HG03045 (cell line): ENCODE results near the gene TPSD1.
"Not testable (repeated sequence)": the region's sequence is repeated elsewhere in the genome, so short reads cannot be mapped to it uniquely, and the experiment has no call there.

Experiments used
- ATAC-seq: cut with Tn5 transposase; IDR thresholded peaks from one replicate; pipeline ENCODE4 v1.9.1; 2021; ENCODE audit warnings: mild to moderate bottlenecking, moderate library complexity; ENCODE audit not compliant: unreplicated experiment

TPSD1 gene

DNA sequence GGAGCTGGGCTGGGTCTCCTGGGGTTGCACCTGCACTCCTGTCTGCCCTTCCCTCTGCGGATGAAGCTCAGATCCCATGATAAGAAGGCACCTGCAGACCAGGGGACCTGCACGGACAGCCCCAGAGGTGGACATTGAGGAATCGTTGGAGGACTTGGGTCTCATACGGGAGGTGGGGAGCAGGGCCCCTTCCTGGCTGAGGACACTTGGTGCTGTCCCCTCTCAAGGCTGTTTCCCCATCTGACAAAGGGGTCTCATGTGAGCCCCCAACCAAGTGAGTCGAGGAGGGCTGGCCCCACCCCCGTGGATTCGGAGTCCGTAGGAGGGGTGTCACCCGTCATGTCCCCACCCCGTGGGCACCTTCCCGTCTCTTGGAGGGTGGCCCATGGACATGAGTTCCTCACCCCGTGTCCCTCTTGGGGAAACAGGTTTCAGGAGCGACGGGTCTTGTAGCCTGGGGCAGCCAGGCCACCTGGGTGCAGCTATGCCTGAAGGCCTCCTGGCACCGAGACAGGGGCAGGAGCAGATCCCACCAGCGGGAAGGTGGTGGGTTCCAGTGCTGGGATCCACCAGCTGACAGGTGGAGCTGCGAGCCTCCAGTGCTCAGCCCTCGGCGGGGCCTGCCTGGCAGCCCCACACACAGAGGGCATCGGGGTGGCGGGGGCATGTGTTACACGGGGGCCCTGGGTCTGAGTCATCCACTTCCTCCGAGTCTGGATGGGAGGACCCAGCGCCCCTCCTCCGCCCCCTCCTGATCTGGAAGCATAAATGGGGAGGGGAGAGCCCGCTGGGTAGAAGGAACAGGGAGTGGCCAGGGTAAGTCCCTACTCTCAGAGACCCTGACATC lies at the start of gene TPSD1:
Gene TPSD1 (plus strand): TSS at position 794 of the 847 bp plus-strand sequence. CDS start 212 bp downstream, outside the sequence.
- ATAC-seq, result not testable (repeated sequence)

- no peak for ATAC-seq
Measured at GRCh38 chr16:1206326-1206725, 49.5 kb upstream of the TPSD1 start.

DNA sequence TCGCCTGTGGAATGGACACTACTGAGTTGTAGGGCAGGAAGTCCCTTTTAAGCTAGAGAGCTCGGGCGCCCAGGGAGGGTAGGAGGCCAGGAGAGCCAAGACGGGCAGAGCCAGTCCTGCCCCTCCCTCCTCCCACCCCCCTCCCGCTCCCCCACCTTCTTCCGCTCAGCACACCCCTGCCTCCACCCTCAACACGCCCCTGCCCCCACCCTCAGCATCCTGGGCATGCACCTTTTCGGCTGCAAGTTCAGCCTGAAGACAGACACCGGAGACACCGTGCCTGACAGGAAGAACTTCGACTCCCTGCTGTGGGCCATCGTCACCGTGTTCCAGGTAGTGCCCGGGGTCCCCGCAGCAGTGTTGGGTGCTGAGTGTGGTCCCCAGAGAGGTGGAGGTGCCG lies 49.1 kb upstream of the TPSD1 start:
- ATAC-seq, result no peak

DNA sequence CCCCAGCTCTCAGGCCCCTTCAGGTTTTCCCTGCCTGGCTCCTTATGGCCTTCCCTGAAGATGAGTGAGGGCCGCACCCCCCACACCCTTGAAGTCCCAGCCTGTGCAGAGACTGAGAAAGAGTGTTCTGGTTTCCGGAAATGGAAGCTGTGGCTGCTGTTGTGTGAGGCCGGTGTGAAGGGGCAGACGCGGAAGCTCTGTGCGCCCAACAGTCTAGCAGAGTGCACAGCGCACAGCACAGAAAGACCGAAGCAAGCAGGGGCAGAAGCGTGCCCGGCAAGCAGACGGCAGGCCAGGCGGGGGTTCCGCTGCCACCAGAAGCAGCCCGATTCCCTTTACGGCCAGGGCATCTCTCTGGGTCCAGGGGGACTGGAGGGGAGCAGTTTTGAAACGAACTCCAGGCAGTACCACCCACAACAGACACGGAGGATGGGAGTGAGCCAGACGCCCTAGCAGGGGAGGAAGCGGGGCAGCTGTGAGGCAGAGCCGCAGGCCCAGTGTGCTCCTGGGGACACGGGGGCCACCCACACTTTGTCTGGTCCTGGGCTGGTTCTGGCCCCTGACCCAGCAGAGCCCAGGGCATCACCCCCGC lies 47.5 kb upstream of the TPSD1 start:
- no peak for ATAC-seq

DNA sequence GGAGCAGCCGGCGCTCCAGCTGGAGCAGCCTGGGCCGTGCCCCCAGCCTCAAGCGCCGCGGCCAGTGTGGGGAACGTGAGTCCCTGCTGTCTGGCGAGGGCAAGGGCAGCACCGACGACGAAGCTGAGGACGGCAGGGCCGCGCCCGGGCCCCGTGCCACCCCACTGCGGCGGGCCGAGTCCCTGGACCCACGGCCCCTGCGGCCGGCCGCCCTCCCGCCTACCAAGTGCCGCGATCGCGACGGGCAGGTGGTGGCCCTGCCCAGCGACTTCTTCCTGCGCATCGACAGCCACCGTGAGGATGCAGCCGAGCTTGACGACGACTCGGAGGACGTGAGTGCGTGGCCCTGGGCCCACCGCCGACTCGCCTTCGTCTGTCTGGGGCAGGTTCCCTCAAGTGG lies 46.8 kb upstream of the TPSD1 start:
- no peak for ATAC-seq

DNA sequence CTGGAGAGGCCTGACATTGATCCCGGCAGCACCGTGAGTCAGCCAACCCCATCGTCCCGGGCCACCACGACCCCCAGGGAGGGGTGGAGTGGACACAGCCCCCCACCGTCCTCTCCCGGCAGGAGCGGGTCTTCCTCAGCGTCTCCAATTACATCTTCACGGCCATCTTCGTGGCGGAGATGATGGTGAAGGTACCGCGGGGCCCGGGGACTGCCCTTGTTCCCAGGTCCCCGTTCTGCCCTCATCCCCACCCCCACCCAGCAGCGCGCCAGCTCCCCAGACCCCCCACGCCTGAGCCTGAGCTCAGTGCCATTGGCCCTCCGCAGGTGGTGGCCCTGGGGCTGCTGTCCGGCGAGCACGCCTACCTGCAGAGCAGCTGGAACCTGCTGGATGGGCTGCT lies 45.4 kb upstream of the TPSD1 start:
- ATAC-seq, result no peak

DNA sequence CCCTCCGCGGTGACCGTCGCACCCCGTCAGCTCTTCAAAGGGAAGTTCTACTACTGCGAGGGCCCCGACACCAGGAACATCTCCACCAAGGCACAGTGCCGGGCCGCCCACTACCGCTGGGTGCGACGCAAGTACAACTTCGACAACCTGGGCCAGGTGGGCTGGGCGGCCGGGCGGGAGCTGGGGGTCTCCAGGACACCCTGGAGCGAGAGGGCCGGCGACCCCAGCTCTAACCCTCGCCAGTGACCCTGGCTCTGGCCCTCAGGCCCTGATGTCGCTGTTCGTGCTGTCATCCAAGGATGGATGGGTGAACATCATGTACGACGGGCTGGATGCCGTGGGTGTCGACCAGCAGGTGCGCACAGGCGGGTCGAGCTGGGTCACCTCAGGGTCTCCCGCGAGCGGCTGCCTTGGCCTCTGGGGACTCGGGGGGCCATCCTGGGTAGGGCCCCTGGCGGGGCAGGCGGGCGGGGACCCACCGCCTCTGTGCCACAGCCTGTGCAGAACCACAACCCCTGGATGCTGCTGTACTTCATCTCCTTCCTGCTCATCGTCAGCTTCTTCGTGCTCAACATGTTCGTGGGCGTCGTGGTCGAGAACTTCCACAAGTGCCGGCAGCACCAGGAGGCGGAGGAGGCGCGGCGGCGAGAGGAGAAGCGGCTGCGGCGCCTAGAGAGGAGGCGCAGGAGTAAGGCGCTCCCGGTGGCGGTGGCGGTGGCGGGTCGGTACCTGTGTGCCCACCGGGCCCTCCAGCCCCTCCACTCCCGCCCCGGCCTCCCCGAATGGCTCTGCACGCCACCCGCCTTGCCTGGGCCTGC lies 44.2 kb upstream of the TPSD1 start:
- ATAC-seq, result no peak

DNA sequence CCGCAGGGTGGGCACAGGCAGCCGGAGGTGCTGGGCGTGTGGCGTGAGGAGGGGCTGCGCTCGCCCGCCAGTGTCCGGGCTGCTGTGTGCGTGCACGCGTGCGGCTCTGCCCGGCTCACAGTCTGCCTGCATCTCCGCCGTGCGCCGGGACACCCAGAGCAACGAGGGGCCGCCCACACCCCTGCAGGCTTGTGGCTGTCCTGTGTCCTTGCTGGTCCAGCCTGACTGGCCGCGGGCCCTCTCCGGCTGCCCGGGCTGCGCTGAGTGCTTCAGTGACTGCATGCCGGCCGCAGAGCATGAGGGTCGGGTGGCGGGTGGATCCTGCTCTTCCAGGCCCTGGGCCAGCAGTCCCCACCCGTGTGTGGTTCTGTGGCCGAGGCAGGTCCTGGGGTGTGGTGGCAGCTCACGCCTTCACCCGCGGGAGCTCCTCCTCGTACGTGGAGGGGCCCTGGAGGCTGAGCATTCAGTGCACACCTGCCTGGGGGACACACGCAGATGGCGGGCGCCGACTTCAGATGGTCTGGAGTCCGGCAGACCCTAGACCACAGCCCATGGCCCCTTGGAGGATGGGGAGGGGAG lies 43.2 kb upstream of the TPSD1 start:
- ATAC-seq, result no peak

DNA sequence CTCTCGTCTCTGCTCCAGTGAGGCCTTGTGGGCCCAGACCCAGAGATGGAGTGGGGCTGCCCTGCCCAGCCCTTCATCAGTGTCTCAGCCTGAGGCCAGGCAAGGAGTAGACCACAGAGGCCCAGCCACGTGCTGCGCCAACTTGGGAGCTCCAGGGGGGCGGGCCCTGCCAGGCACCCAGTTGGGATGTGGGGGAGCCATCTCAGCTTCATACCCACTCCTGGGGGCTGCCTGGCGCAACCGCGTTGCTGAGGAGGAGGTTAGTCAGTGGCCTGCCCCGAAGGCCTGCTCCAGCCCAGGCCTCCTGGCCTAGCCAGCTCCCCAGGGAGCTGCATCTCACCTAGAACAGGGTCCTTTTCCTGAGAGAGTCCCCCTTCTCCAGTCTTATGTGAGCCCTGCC lies 42.6 kb upstream of the TPSD1 start:
- ATAC-seq, result no peak

DNA sequence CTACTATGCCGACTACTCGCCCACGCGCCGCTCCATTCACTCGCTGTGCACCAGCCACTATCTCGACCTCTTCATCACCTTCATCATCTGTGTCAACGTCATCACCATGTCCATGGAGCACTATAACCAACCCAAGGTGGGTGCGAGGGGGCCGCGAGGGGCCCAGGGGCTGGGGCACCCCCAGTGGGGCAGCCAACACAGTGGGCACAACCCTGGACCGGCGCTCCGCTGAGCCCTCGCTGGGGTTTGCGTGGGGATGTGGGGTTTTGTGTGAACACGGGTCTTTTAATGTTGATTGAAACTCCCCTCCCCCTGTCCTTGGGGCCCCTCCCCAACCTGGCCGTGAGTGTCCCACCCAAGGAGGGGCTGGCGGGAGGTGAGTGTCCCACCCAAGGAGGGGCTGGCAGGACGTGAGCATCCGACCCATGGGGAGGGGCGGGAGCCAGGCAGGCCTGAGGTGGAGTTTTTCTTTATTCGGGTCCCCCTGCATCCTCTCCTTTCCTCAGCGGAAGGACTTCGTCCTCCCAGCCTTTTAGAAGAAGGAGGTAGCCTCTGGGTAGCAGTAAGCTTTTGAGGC lies 42.0 kb upstream of the TPSD1 start:
- ATAC-seq, result no peak

GRCh38 chr16:1214719-1215118 lies 41.1 kb upstream of the TPSD1 start:
- no peak for ATAC-seq

DNA sequence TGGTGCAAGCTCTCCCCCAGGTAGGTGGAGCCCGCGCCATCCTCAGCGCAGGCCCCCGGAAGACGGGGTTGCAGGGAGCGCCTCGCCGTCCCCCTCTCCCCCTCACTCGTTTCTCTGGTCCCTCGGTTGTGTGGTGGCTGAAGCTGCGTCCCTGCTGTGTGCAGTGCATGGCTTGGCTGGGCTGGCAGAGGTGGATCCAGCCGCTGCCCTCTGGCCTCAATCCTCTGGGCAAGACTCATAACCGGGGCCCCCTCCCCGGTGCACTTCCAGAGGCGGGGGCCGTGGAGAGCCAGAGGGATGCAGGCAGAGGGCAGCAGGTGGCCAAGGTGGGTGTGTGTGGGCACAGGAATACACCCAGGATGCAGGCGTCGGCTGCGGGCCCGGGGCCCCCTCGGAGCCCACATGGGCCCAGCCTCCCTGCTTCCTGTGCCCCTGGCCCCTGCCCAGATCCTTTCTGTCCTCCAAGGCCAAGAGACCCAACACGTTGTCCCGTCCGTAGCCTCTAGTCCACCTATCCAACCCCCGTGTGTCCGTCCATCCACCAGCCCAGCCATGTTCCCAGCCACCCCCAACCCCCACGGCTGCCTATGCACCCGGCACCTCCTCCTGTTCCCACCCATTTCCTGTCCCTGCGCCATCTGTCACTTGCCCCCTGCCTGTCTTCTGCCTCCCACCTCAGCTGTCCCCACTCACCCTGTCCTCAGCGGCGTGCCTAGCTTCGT lies 40.1 kb upstream of the TPSD1 start:
- ATAC-seq, result no peak

DNA sequence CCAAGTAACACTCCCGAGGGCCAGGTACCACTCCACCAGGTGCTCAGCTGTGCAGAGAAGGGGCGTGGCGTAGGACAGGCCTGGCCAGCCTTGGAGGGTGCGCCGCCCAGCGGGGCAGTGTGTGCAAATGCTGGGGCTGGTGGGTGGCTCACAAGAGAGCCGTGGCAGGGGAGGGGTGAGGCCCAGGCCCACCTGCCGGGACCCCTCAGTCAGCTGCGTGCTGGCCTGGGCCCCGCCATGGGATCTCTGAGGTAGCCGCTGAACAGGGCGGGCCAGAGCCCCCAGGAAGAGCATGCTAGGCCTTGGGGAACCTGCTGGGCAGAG lies 39.6 kb upstream of the TPSD1 start:
- ATAC-seq, result no peak

GRCh38 chr16:1216681-1217400 lies 39.0 kb upstream of the TPSD1 start:
- no peak for ATAC-seq

GRCh38 chr16:1217526-1217925 lies 38.3 kb upstream of the TPSD1 start:
- ATAC-seq, result no peak

- no peak for ATAC-seq
Measured at GRCh38 chr16:1218061-1218929, 37.6 kb upstream of the TPSD1 start.

- no peak for ATAC-seq
Measured at GRCh38 chr16:1218930-1219611, 36.8 kb upstream of the TPSD1 start.

DNA sequence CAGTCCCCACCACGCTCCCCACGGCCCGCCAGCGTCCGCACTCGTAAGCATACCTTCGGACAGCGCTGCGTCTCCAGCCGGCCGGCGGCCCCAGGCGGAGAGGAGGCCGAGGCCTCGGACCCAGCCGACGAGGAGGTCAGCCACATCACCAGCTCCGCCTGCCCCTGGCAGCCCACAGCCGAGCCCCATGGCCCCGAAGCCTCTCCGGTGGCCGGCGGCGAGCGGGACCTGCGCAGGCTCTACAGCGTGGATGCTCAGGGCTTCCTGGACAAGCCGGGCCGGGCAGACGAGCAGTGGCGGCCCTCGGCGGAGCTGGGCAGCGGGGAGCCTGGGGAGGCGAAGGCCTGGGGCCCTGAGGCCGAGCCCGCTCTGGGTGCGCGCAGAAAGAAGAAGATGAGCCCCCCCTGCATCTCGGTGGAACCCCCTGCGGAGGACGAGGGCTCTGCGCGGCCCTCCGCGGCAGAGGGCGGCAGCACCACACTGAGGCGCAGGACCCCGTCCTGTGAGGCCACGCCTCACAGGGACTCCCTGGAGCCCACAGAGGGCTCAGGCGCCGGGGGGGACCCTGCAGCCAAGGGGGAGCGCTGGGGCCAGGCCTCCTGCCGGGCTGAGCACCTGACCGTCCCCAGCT lies 35.7 kb upstream of the TPSD1 start:
- no peak for ATAC-seq
